GM19025 (cell line): Measurements from ENCODE around the gene CAMK4.

ENCODE experiments used
- ATAC-seq: cut with Tn5 transposase; IDR thresholded peaks from one replicate; pipeline ENCODE4 v1.9.1; 2021; ENCODE audit warnings: mild to moderate bottlenecking, low read depth, moderate library complexity; ENCODE audit not compliant: unreplicated experiment

Gene CAMK4

DNA sequence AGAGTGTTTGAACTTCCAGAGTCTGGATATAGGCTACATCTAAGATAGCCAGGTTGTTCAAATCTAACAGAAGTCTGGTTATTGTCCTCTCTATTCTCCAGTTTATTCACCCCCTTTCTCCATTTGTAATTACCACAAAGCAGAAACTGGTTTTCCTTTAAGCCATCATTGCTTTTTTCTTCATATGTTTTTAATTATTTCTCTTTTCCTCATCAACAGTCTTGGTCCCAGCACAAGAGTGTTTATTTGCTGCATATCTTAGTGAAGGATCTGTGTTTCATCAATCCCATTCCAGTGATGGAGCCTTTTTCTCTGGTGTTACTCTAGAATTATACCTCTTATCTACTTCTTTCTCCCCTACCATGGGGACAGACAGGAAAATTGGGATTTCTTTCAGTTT, 142.2 kb downstream of the CAMK4 start:
- no peak for ATAC-seq

GRCh38 chr5:111367115-111367514, 142.9 kb downstream of the CAMK4 start:
- no peak for ATAC-seq

DNA sequence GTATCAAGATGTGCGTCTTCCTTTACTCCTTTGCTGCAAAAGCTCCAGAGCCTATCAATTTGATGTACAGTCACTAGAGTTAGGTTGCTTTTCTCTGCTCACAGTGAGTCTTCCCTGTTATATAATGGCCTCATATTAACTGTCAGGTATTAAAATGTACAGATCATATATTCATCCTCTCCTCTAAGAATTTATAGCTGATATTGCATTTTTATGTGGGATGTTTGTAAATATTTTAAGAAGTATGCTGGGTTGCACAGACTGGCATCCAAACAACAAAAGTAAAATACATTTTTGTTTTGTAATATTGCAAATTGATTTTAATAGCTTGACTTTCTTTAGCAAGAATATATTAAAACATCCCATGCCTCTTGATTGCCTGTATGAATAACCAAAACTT, 148.6 kb downstream of the CAMK4 start:
- ATAC-seq = no peak

GRCh38 chr5:111374380-111374779, 150.2 kb downstream of the CAMK4 start:
- ATAC-seq = no peak

- ATAC-seq = no peak
Observed at GRCh38 chr5:111375645-111376044, 151.5 kb downstream of the CAMK4 start.

GRCh38 chr5:111377306-111377705, 153.1 kb downstream of the CAMK4 start:
- no peak for ATAC-seq

- ATAC-seq = no peak
Observed at GRCh38 chr5:111379391-111379816, 155.2 kb downstream of the CAMK4 start.

GRCh38 chr5:111383288-111383970, 159.2 kb downstream of the CAMK4 start:
- ATAC-seq = no peak

GRCh38 chr5:111384220-111384619, 160.0 kb downstream of the CAMK4 start:
- no peak for ATAC-seq

GRCh38 chr5:111385051-111385450, 160.9 kb downstream of the CAMK4 start:
- ATAC-seq = no peak

GRCh38 chr5:111385970-111386831, 162.0 kb downstream of the CAMK4 start:
- no peak for ATAC-seq

DNA sequence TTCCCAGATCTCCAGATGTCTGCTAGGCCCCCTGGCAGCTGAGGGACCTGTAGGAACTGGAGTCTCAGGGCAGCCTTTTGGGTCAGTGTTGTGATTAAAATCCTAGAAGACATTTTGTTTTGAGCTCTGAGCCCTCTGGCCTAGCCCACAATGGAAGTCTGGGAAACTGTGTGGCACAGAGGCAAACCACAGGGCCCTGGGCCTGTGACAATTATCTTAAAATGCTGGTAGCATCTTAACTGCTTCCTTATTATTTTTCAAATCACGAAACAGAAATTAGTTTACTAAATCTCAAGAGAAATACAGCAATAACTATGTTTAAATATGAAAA, 162.6 kb downstream of the CAMK4 start:
- no peak for ATAC-seq

GRCh38 chr5:111387361-111387760, 163.2 kb downstream of the CAMK4 start:
- no peak for ATAC-seq

GRCh38 chr5:111389390-111390082, 165.4 kb downstream of the CAMK4 start:
- ATAC-seq = no peak

DNA sequence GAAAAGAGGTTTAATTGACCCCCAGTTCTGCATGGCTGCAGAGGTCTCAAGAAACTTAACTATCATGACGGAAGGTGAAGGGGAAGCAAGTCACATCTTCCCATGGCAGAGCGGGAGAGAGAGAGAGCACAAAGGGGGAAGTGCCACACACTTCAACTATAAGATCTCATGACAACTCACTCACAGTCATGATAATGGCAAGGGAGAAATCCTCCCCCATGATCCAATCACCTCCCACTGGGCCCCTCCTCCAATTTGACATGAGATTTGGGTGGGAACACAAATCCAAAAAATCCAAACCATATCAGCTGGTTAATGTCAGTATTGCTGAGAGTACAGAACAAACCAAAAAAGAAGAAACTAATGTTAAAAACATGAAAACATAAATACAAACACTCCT, 168.0 kb downstream of the CAMK4 start:
- ATAC-seq = no peak

DNA sequence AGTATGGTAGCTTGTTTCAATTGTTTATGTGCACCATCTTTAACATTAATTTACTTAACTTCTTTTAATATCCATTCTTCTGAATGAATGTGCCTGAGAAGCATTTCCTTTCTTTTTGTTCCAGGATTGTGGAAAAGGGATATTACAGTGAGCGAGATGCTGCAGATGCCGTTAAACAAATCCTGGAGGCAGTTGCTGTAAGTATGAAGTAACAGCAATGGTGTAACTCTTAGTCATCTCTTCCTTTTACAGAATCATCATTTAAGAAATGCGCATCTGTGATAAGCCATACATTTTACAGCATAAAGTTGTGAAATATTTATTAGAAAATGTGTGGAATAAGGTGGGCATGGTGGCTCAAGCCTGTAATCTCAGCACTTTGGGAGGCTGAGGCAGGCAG, 170.4 kb downstream of the CAMK4 start:
- no peak for ATAC-seq

DNA sequence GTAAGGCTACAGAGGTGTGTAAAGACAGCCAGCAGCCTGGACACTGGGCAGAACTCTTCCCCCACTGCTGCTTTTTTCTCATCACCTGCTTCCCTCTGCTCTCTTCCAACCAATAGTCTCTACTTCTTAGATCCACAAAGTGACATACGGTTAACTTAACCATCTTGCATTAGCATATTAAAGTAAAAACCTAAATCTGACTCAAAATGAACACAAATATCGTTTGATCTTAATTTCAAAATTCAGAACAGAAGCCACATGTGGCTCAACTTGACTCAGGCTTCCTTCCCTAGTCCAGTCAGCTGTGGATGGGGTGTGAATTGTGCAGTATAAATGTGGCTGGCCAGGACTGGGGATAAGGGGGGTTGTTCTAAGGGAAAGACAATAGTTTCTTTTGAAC, 173.8 kb downstream of the CAMK4 start:
- no peak for ATAC-seq

- ATAC-seq = no peak
Observed at GRCh38 chr5:111399113-111399512, 174.9 kb downstream of the CAMK4 start.

DNA sequence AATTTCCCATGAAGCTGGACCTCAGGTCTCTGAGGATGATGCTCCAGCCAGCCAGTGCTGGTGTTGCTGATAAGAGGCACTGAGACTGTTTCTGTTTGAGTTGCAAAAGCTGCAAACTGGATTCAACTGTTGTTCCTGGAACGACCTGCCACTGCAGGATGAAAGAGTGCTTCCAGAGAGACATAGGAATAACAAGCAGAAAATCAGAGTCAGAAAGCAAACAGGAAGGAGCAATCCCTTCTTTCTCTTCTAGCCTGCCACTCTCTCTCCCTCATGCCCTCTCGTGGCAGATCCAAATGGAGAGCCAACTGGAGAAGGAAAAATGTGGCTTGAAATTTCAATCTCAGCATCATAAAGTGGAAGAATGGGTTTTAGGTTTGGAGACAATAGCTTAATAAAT, 177.7 kb downstream of the CAMK4 start:
- no peak for ATAC-seq

DNA sequence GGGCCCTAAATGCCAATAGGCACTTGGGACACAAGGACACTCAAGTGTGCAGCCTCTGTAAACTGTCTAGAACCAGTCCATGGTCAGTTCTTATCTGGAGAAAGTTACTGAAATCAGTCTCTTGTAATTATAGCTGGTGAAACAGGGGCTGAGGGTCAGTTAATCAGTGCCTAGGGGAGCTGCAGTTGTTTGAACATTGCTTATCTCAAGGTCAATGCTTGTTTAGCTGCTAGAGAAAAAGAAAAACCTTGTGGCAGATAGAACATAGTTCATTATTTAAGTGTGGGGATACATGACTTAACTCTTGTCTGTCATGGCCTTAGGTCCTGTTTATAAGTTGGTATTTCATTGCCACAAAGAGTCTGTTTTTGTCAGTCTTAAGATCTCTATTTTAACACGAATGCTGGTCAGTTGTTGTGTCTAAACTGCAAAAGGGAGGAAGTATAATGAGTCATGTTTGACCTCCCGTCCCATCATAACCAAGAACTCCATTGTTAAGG, 180.1 kb downstream of the CAMK4 start:
- ATAC-seq = no peak

- ATAC-seq = no peak
Observed at GRCh38 chr5:111407562-111407961, 183.4 kb downstream of the CAMK4 start.
